ENCODE measurements around the gene NOX3.
"Not testable (repeated sequence)": the region's sequence is repeated elsewhere in the genome, so short reads cannot be mapped to it uniquely, and the experiment has no call there.

The NOX3 gene

DNA sequence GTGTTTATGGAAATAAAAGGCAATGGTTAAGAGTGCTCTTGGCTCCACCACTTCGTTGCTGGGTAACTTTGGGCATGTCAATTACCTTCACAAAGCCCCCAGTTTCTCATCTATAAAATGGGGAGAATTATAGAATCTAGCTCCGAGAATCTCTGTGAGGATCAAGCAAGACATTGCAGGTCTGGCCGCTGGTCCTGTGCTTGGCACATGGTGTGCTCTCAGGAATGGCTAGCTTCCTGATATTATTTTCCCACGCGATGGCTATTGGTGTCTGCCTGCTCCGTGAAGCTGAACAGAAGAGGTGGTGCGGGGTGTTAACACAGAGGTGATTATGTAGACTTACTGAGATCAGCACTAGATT lies 57.0 kb downstream of the NOX3 start:
- no peak for DNase-seq

DNA sequence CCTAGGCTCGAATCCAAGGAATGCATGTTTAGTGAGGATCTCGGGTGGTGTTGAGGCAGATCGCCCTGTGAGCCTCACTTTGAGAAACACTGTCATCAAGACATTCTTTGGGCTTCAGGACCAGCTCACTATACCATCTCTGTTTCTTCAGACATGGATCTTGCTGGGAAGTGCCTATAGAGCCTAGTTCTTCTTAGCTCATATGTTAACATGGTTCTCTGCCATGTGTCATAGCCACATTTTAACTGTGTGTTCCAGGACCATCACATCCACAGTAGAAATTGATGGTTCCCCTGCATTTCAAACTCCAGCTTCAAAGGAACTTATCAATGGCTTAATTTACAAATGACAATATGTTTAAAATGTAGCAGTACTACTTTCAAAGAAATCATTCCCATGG lies 57.4 kb downstream of the NOX3 start:
- no peak for DNase-seq

DNA sequence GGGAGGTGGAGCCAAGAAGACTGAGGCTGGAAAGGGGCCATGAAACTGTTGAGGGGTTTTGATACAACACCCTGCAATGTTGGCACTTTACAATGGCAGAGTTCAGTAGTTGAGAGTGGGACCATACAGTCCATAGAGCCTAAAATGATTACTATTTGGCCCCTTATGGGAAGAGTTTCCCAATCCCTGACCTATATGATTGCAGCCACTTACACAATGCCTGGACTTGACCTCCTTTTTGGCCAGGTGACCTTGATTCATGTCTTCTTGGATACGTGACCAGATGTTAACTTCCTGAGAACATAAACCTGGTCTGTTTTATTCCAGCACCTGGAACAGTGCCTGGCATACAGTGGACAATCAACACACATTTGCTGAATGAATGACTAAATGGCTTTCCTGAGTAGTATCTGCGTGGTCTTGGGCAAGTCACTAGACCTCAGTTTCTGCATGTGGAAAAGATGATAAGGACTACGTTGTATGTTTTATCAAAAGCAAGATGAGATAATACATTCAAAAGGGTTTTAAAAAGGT lies 58.4 kb downstream of the NOX3 start:
- no peak for DNase-seq

DNA sequence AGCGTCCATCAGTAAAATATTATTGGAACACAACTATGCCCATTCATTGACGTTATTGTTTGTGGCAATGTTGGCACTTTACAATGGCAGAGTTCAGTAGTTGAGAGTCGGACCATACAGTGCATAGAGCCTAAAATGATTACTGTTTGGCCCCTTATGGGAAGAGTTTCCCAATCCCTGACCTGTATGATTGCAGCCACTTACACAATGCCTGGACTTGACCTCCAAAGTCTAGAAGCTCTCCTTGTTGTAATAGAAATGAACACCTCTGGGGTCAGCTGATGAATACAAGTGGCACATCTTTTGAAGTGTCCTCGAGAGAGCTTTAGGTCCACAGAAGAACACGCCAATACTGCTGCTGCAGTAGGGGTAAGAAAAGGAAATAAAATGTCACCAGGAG lies 59.0 kb downstream of the NOX3 start:
- no peak for DNase-seq

DNA sequence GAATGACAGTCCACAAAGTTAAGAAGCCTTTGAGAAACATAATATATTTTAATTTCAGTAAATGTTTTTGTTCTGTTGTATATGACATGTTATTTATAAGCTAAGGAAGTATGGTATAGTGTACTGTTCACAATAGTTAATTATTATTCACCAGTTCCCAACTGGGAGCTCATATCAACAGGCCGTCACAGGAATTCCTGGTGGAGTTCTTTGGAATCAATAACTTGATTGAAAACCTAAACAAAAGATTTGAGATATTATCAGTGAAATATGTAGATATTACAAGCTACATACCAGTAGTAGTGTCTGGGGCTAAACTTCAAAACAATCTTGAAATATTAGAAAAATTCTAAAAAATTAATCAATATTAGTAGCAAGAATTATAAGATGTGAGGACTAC lies 60.3 kb downstream of the NOX3 start:
- no peak for DNase-seq

DNA sequence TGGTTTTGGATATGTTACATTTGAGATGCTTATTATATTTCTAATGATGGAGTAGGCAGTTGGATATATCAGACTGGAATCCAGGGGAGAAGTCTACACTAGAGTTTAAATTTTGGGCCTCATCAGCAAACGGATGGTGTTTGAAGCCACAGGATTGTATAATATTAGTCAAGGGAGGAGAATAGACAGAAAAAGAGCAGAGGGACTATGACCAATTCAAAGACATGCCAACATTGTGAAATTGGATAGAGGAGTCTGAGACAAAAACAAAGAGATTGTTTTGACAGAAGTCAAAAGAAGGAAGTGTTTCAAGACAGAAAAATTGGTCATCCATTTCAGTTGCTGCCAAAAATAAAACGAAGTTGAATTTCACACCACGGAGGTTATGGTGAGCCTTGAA lies 66.5 kb downstream of the NOX3 start:
- DNase-seq = no peak

DNA sequence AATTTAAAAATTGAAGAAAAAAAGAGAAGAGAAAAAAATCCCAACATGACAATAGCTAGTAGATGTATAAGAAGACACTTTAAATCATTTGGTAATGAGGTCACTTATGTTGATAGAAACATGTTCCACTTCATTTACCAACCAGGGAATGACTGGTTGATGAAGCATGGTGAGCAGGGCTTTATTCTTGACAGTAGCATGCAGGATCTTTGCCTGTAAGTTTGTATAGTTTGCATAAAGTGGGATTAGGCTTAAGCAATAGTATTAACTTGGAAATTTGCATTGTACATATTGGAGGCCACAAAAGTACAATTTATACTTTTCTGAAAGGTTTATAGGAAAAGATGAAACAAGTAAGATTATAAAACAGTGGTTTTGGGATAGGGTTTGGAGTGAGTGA lies 67.0 kb downstream of the NOX3 start:
- no peak for DNase-seq

DNA sequence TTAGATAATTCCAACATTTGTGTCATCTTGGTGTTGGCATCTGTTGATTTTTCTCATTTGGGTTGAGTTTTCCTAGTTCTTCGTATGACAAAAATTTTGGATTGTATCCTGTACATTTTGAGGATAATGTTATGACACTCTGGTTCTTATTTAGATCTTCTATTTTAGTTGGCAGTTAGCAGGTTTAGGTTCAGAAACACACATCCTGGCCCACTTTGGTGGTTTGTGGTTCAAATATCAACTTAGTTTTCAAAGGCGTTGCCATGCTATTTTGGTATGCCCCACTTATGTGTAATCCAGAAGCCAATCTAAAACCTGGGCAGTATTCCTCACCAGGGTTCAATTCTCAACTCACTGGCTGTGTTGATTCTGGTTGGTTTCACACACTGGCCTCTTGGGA lies 68.2 kb downstream of the NOX3 start:
- no peak for DNase-seq

DNA sequence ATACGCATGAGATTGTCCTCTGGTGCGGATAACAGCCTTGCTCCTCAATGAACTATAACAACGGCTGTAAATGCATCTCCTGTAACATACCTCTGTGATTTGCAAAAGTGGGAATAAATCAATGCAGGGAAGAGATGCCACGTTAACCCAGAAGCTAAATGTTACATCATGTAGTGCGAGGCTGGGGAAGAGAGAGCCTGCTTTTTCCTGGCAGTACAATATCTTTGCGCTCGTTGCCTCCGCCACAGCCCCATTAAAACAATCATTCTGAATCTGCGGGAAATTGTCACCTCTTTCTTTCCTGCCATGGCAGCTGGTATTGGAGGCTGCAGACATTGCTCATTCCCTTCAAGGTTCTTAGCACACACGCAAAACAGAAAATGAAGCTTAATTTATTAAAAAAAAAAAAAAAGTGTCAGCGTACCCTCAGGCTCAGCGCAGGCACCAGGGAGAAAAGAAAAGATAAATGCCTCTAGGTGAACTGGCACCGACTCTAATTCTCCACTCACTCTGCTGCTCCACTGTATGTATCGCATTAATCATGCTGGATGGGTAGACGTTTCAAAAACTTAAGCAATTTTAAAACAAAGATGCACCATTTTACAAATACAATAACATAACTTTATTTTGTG lies 71.2 kb downstream of the NOX3 start:
- no peak for DNase-seq

DNA sequence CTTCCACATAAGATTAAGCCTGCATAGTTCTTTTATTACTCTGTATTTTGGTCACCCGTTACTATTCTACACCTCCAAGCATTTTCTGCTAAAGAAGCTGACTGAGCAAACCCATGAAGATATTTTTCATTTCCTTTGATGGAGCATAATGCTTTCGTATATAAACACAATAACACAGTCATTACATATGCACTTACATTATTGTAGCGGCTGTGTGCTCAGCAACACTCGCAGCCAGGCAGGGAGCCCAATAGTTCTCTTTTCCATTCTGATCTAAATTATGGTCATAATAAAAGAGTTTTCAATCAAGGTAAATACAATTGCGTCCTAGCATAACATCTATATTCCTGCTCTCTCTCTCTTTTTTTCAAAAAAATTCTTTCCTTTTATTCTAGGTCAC lies 71.7 kb downstream of the NOX3 start:
- DNase-seq = no peak

DNA sequence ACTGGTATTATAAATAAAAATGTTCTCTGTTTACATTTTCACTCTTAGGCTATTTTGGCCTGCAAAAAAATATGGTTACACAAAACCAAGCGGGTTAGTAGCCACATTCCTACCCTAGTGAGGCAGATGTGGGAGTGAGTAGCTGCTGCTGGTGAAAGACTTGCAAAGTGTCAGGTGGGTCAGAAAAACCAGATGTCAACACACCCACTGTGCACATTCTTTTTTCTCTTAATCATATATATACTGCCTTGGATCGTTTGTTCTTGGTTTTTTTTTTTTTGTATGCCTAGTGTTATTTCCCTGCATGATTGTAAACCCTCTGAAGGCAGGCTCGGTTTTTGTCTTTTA lies 73.3 kb downstream of the NOX3 start:
- no peak for DNase-seq

DNA sequence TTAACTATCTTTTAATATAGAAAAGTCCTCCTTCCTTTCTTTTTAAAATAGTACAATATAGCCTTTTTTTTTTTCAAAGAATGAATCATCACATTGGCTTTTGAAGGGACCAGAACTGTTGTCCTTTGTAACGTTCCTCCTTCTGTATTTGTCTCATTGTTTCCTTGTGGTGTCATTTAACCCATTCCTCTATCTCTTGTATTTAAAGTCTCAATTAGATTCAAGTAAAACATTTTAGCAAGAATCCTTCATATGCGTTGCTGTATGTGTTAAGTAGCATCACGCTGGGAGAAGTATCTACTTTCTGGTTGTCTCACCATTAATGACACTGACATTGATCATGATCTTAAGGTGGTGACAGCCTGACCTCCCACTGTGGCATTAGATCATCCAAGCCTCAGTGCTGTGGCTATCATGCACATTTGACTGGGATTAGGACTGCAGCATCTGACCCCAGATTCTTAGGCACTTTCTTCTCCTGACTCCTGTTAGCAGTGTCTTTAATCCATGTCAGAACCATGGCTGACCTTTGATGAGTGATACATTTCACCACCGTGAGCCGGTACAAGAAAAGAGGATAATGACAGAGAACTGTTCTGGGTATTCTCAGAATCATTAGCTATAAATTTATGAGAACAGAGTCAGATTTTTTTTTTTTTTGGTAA lies 73.8 kb downstream of the NOX3 start:
- DNase-seq = no peak

DNA sequence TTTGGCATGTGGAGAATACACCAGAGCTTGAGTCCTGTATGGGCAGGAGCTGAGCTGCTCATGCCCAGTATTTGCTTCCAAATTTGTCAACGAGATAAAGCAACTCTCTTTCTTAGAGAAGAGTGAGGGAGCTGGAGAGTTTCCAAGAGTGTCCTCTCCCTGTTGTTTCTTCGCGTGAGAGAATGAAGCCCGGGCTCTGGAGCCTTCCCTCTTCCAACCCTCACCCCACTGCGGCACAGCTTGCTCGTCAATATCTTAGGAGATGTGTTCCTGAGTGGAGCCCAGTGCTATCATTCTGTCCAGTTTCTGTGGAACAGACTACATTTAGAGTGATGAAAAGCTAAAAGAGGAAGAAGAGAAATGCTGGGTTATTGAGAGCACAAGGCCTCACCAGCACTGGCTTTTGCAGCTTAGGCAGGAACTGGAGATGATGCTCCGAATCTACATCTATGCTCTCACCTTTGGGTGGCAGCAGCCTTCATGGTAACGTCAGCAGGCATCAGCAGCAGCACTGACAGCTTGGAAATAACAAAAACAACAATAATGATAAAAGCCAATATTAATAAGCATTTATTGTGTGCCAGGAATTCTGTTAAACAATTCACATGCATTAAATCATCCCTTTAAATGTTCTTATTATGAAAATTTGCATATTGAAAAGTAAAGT lies 74.8 kb downstream of the NOX3 start:
- no peak for DNase-seq

DNA sequence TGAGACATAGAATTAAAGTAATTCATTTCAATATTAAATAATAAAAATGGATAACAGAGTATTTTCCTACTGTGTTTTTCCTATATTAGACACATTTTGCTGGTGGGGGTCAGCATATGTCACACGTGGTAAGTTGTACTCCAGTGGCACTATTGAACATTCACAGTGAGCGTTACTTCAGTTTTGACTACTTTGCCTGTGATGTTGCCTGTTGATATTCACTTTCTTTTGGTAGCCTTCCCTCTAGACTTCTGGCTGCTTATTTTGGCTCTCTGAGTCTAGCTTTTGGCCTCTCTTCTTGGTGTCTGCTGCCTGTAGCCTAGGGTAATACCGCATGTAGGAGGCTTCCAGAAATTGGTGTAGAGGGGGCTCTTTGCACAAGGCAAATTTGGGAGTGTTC lies 76.9 kb downstream of the NOX3 start:
- no peak for DNase-seq

DNA sequence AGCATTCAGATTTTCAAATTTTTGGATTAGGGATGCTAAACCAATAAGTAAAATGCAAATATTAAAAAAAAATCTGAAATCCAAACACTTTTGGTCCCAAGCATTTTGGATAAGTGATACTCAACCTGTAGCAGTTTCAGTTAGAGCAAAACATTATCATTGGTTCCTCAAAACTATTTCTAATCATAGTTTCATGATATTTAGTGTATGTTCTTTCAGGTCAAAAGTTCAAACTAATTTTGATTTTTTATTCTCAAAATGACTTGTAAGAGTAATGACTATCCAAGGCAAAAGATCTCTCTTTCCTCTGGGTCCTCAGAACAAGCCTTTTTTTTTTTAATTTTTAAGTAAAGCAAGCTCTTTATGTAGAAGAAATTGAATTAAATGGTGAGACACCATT lies 77.4 kb downstream of the NOX3 start:
- no peak for DNase-seq

DNA sequence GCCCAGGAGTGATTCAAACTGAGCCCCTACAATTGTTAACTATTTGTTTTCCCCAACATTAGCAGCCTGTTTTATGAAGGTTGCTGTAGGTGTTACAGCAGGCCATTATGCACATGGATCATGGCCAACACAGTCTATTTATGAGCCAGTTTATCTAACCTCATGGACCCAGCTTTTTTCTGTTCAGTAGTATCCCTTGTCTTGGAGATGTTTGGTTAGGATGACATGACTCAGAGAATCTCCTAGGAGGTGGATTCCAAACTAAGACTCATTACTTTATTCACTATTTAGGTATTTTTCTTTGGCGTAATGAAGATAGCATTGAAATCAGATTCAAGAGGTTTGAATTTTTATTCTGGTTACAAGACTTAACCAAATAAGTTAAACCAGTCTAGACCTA lies 78.6 kb downstream of the NOX3 start:
- DNase-seq = no peak

DNA sequence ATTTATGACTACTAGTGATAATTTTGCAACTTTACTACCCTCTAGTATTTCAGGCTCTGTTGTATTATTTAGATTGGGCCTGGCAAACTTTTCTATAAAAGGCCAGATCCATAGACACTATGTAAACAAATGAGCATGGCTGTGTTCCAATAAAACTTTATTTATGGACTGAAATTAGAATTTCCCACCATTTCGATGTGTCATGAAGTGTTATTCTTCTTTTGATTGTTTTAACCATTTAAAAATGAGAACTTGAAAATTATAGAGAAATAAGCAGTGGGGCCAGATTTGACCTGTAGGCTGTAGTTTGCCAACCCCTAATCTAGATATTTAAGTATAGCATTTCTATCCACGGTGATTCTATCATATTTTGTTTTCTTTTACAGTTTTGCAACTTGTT lies 79.8 kb downstream of the NOX3 start:
- no peak for DNase-seq

DNA sequence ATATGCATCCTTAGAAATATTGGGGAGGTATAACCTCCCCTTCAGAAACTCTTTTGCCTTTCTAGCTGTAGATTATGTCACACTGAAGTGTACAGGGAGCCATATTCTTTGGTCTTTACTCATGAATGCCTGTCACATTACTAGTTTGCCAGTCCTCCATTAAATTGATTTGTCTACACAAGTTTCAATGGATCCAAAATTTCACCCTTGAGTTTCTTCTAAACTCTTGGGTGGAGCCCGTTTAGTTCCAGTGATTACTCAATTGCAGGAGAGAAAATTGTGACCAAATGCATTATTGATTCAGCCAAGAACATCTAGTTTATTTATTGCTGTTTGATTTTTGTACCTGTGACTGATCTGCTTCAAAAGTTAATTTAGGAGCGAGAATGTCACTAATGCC lies 81.0 kb downstream of the NOX3 start:
- no peak for DNase-seq

DNA sequence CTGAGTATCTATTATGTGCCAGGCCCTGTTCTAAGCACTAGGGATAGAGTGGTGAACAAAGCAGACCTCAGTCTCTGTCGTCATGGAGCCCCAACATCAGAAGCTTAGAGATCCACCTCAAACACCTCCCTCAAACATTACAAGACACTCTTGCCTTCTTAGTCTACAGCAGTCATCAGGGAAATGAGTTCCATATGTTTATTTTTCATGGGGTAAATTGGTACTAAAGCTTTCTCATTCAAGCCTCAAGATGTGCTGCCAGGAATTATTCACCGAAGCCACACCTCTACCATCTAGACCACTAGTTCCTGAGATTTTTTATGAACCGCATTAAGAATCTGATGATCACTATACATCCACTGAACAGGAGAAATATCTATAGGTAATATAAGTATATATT lies 82.4 kb downstream of the NOX3 start:
- no peak for DNase-seq

DNA sequence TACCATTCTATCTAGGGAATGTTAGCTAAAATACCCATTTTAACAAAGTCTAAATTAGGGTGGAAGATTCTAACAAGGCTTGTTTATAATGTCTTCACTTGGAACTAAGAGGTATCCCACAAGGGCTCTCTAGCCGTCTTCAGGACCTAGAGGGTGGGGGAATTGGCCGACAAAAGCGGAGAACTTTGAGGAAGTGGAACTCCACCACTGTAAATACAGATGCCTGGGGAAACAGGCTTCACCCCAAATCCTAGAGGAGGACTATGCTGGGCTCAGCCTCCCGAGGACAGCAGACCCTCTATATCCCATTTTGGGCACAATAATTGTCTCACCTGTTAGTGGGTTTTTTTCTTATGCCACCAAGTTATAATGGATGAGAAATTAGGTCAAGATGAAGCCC lies 83.4 kb downstream of the NOX3 start:
- no peak for DNase-seq

DNA sequence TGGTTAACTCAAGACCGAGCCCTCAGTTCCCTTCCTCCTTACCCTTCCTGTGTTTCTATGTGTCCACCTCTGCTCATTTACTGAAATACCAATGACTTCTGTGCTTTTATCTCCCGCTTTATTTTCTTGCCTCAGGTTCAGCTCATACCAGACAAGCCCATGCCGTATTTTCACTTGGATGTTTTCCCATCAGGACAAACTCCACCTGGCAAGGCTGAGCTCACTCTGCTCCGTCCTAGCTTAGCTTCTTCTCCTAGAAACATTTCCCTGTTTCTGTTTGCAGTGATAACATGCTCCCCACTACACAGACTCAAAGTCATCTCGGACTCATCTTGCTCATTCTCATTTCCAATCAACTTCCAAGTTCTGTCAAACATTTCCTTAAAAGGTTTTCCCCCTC lies 84.4 kb downstream of the NOX3 start:
- no peak for DNase-seq

DNA sequence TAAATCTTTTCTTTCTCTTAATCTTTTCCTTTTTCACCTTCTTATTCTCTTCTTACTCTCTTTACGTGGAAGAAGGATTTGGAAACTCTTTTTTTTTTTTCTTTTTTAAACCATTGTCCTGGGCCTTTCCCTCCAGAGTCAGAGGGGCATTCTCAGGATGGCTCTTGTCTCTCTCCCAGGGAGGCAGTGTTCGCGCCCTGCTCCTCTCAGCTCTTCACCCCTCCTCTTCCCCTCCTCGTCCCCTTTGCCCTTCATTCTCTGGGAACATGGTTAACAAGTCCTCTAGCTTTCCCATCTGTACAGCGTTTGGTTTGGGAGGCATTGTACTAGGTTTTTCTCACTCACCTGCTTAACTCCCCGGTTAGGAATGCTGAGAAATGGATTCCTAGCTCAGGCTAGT lies 89.3 kb downstream of the NOX3 start:
- DNase-seq = no peak

DNA sequence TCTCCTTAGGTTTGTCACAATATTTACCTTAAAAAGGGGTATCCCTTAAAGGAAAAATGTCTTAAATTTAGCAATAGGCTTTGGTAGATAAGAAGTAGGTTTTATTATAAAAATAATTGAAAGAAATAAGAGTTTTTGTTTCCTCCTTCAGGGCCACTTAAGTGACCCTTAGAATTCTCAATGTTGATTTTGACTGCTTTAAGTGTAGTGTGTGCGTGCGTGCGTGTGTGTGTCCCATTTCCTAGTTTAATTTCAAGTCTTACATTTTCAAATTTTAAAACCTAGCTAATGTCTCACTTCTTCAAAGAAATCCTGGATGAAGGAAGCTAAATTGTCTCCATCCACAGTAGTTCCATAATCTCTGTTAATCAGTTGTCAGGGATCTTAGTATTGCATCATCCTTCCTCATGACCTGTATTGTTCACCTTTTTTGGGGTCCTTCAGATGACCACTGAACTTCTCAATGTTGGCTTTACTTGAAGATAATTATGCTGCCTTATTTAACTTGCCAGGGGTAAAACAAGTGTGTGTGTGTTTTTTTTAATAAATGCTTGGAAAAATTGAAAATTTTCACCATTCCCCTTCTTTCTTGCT lies 90.7 kb downstream of the NOX3 start:
- no peak for DNase-seq

DNA sequence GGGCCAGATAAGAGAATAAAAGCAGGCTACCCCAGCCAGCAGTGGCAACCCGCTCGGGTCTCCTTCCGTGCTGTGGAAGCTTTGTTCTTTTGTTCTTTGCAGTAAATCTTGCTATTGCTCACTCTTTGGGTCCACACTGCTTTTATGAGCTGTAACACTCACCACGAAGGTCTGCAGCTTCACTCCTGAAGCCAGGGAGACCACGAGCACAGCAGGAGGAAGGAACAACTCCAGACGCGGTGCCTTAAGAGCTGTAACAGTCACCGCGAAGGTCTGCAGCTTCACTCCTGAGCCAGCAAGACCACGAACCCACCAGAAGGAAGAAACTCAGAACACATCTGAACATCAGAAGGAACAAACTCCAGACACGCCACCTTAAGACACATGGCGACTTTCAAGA lies 91.6 kb downstream of the NOX3 start:
- not testable (repeated sequence) for DNase-seq
